NOMO-1 (cell line): ENCODE data around the gene RELL2.

Source experiments
- DNase-seq, 2 experiments: peaks; one replicate each; lab custom pipeline; 2025; ENCODE audit not compliant: unreplicated experiment in 2 of 2; lab: John Stamatoyannopoulos, UW

The RELL2 gene

GRCh38 chr5:141672841-141673813, 36.3 kb downstream of the RELL2 start:
- DNase-seq: no peak

GRCh38 chr5:141674747-141675146, 38.0 kb downstream of the RELL2 start:
- DNase-seq: no peak

GRCh38 chr5:141675672-141676071, 38.9 kb downstream of the RELL2 start:
- no peak for DNase-seq

- DNase-seq: no peak
These were observed 40.6 kb downstream of the RELL2 start for GRCh38 chr5:141677415-141677814.

- DNase-seq: no peak
These were observed 43.4 kb downstream of the RELL2 start for GRCh38 chr5:141680178-141680577.

GRCh38 chr5:141680751-141681201, 44.0 kb downstream of the RELL2 start:
- DNase-seq: no peak

- no peak for DNase-seq
These were observed 44.5 kb downstream of the RELL2 start for GRCh38 chr5:141681295-141681694.

- DNase-seq: peak; percentile 86 to 91
These were observed 45.2 kb downstream of the RELL2 start, which contains the start of gene ARAP3 for GRCh38 chr5:141681695-141682641. Gene ARAP3 (minus strand): TSS chr5:141682230. CDS start chr5:141680486, 1,744 bp downstream.

GRCh38 chr5:141683596-141684141, 46.9 kb downstream of the RELL2 start:
- no peak for DNase-seq

GRCh38 chr5:141685591-141685990, 48.8 kb downstream of the RELL2 start:
- DNase-seq: no peak

- no peak for DNase-seq
These were observed 50.0 kb downstream of the RELL2 start for GRCh38 chr5:141686648-141687416.
